IMR-90 (cell line): ENCODE results near the gene MAGI1. TPM values are rescaled to one million over a fixed set of nuclear protein-coding genes. Genes with fewer than 3 reads are reported as not detected.

ENCODE experiments used
- ATAC-seq: fragments of 200-7000 bp; cut with Tn5 transposase; 2 replicates; pipeline ENCODE4 v1.9.1; 2020; ENCODE audit warnings: low read depth, mild to moderate bottlenecking, moderate library complexity
- BruUV-seq: library from RNA; stranded (reverse); fragments of 400-500 nt; replicated peaks from 2 replicates; lab custom pipeline; 2021; lab: Mats Ljungman, UMichigan
- CTCF ChIA-PET: fragments of 300-600 bp; formaldehyde crosslinking; extraction: SDS; loops from one replicate; lab custom pipeline; 2021; ENCODE audit warnings: antibody characterized with exemption; lab: Yijun Ruan, JAX
- POLR2A ChIA-PET: fragments of 300-600 bp; sonication (Branson Sonifier 250); formaldehyde crosslinking; loops from one replicate; lab custom pipeline; 2022; ENCODE audit warnings: antibody characterized with exemption; ENCODE audit not compliant: unreplicated experiment; lab: Charles Lee
- DNase-seq: peaks from one replicate; pipeline ENCODE4 v3.0.0; 2013
- H2AFZ ChIP-seq: replicated peaks from 2 replicates; pipeline ENCODE3; 2013; ENCODE audit warnings: low read length, mild to moderate bottlenecking; ENCODE audit not compliant: poor library complexity
- H2AK5ac ChIP-seq: 2 replicates; pipeline ENCODE4 v1.6.1; 2013; ENCODE audit warnings: low read depth, low read length, inconsistent platforms
- H2AK9ac ChIP-seq: replicated peaks from 2 replicates; pipeline ENCODE3; 2013; ENCODE audit warnings: mild to moderate bottlenecking, low read depth, low read length, moderate library complexity; ENCODE audit not compliant: poor library complexity
- H2BK120ac ChIP-seq: 2 replicates; pipeline ENCODE4 v1.6.1; 2013; ENCODE audit warnings: low read depth, low read length, inconsistent platforms
- H2BK15ac ChIP-seq: 3 replicates; pipeline ENCODE4 v1.6.1; 2013; ENCODE audit warnings: low read depth, low read length, inconsistent platforms
- H2BK20ac ChIP-seq: 2 replicates; pipeline ENCODE4 v1.6.1; 2013; ENCODE audit warnings: low read depth, mild to moderate bottlenecking, inconsistent platforms, low read length, moderate library complexity
- H2BK5ac ChIP-seq: 2 replicates; pipeline ENCODE4 v1.6.1; 2013; ENCODE audit warnings: mild to moderate bottlenecking, low read depth, low read length, inconsistent platforms; ENCODE audit not compliant: poor library complexity, severe bottlenecking
- H3K14ac ChIP-seq: replicated peaks from 2 replicates; pipeline ENCODE4 v1.6.1; 2013; ENCODE audit warnings: low read depth, low read length, inconsistent platforms
- H3K18ac ChIP-seq: 2 replicates; pipeline ENCODE4 v1.6.1; 2013; ENCODE audit warnings: low read depth, low read length, control low read depth
- H3K23ac ChIP-seq: 2 replicates; pipeline ENCODE4 v1.6.1; 2013; ENCODE audit warnings: low read depth, low read length, inconsistent platforms
- H3K27ac ChIP-seq: 2 replicates; pipeline ENCODE4 v1.5.1; 2013; ENCODE audit warnings: mild to moderate bottlenecking, control low read depth, low read length; ENCODE audit not compliant: insufficient read depth
- H3K27me3 ChIP-seq: 2 replicates; pipeline ENCODE4 v1.6.1; 2013; ENCODE audit warnings: low read length; ENCODE audit not compliant: control insufficient read depth, insufficient read depth
- H3K36me3 ChIP-seq: 2 replicates; pipeline ENCODE4 v1.6.1; 2013; ENCODE audit warnings: low read length, mixed read lengths; ENCODE audit not compliant: control insufficient read depth, insufficient read depth
- H3K4ac ChIP-seq: 2 replicates; pipeline ENCODE4 v1.6.1; 2013; ENCODE audit warnings: low read depth, low read length, inconsistent platforms
- H3K4me1 ChIP-seq: 2 replicates; pipeline ENCODE4 v1.6.1; 2013; ENCODE audit warnings: low read length, mixed read lengths; ENCODE audit not compliant: control insufficient read depth, insufficient read depth
- H3K4me2 ChIP-seq: 2 replicates; pipeline ENCODE4 v1.6.1; 2013; ENCODE audit warnings: low read depth, mild to moderate bottlenecking, control low read depth, low read length, moderate library complexity
- H3K4me3 ChIP-seq: 2 replicates; pipeline ENCODE4 v1.5.1; 2013; ENCODE audit warnings: low read depth, mild to moderate bottlenecking, control low read depth, low read length, moderate library complexity; ENCODE audit not compliant: insufficient read depth
- H3K56ac ChIP-seq: 2 replicates; pipeline ENCODE4 v1.6.1; 2013; ENCODE audit warnings: low read length, inconsistent platforms; ENCODE audit not compliant: insufficient read depth; ENCODE audit errors: extremely low read depth
- H3K79me1 ChIP-seq, 2 experiments: 2 replicates each; pipeline ENCODE4 v1.6.1; 2013; ENCODE audit warnings: low read length in 2 of 2, inconsistent platforms in 1 of 2, low read depth in 1 of 2
- H3K9ac ChIP-seq: 2 replicates; pipeline ENCODE4 v1.6.1; 2013; ENCODE audit warnings: low read depth, low read length, control low read depth
- H3K9me1 ChIP-seq: 2 replicates; pipeline ENCODE4 v1.6.1; 2013; ENCODE audit warnings: low read length, inconsistent platforms; ENCODE audit not compliant: insufficient read depth
- H3K9me3 ChIP-seq: 2 replicates; pipeline ENCODE4 v1.6.1; 2013; ENCODE audit warnings: low read length; ENCODE audit not compliant: control insufficient read depth, insufficient read depth
- H4K20me1 ChIP-seq: 2 replicates; pipeline ENCODE4 v1.6.1; 2013; ENCODE audit warnings: low read length, inconsistent platforms; ENCODE audit not compliant: insufficient read depth
- H4K5ac ChIP-seq: 2 replicates; pipeline ENCODE4 v1.6.1; 2013; ENCODE audit warnings: mild to moderate bottlenecking, low read depth, low read length, control low read depth
- H4K8ac ChIP-seq, 2 experiments: 2 replicates each; pipeline ENCODE4 v1.6.1; 2013; ENCODE audit warnings: low read depth in 2 of 2, low read length in 2 of 2, control low read depth in 1 of 2, inconsistent platforms in 1 of 2
- H4K91ac ChIP-seq: 2 replicates; pipeline ENCODE4 v1.6.1; 2013; ENCODE audit warnings: low read depth, low read length, inconsistent platforms; ENCODE audit not compliant: insufficient read depth
- FOS ChIP-seq: fragments of 150-350 bp; IDR thresholded peaks from 2 replicates; pipeline ENCODE4 v1.6.1; 2016; ENCODE audit warnings: low read depth, low read length
- MXI1 ChIP-seq: IDR thresholded peaks from 2 replicates; pipeline ENCODE4 v1.6.1; 2012; ENCODE audit warnings: low read depth, mild to moderate bottlenecking, low read length, moderate library complexity, borderline replicate concordance
- NFE2L2 ChIP-seq: fragments of 150-350 bp; IDR thresholded peaks from 2 replicates; pipeline ENCODE4 v1.6.1; 2016; ENCODE audit warnings: low read depth, mild to moderate bottlenecking, low read length
- WGBS, 2 experiments: methylation state at CpG; one replicate each; pipeline versions ENCODE4 v1.1.5 to v1.1.7; 2013; ENCODE audit warnings: missing lambda C conversion rate in 2 of 2; ENCODE audit not compliant: insufficient read length in 1 of 2; ENCODE audit errors: extremely low coverage in 2 of 2; 5-methylcytosine and 5-hydroxymethylcytosine counted together
- dilution Hi-C: fragments of 300-500 bp; cut with HindIII; formaldehyde crosslinking; loops from one replicate; pipeline ENCODE4 v1.14.3; 2018; ENCODE audit warnings: low sequenced_read_pairs; ENCODE audit not compliant: unreplicated experiment
- in situ Hi-C: fragments of 300-500 bp; cut with MboI; formaldehyde crosslinking; loops from 3 replicates; pipeline ENCODE4 v1.14.3; 2019; ENCODE audit warnings: low sequenced_read_pairs, inconsistent platforms, mixed read lengths
- intact Hi-C: fragments of 100-400 bp; cut with micrococcal nuclease; formaldehyde crosslinking; loops from 2 replicates; pipeline ENCODE4 v1.10.0; 2022
- polyA plus RNA-seq, 3 experiments: library from polyadenylated mRNA; depleted of rRNA; stranded (reverse); fragments of >200 nt; gene quantifications; 2 replicates each; pipeline ENCODE4 v1.2.3, GENCODE V29; 2012; ENCODE audit warnings: low replicate concordance in 1 of 3
- total RNA-seq: library from RNA; depleted of rRNA; stranded (reverse); fragments of >200 nt; gene quantifications from 2 replicates; pipeline ENCODE4 v1.2.3, GENCODE V29; 2012

Gene MAGI1
- total and polyA plus RNA-seq, 2 of the 4 experiments (the other 2 are of a cell fraction) = 14.5 to 24.2 TPM

DNA sequence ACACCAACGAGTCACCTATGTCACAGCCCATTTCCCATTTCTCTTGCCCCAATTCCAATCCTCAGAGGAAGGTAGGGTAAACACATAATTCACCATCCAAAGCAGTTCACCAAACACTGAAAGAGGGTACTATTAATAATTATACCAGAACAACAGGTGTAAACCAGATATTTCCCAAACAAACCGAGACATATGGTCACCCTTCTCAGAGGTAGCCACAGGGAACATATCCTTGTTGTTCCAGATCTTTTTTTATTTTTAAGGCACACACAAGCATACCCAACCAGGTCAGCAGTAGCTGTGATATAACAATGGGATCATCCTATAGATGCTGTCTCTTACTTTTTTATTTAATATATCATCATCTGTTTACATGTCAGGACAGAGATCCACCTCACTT lies 24.7 kb downstream of the MAGI1 start:
- Histone ChIP-seq H4K91ac (no peak overlapping the region), H2AK9ac (no peak overlapping the region), H3K14ac (no peak overlapping the region), H4K8ac (no peak overlapping the region), H2BK15ac (no peak overlapping the region), H3K27ac (no peak overlapping the region), H2AFZ (no peak overlapping the region), H2AK5ac (no peak overlapping the region), H3K4me2 (no peak overlapping the region), H3K9me3 (no peaks in the 10 kb centered on the region), H3K18ac (no peak overlapping the region), H2BK120ac (no peak overlapping the region), H3K56ac (no peak overlapping the region), H3K23ac (no peak overlapping the region), H3K36me3 (no peaks in the 10 kb centered on the region), H3K9ac (no peak overlapping the region), H4K20me1 (peaks cover 37% of the 10 kb centered on the region; the same call in 1 of the 2 replicates), H3K4me1 (peaks cover 10% of the 10 kb centered on the region), H3K4ac (no peak overlapping the region), H2BK5ac (no peak overlapping the region), H3K9me1 (peaks cover 17% of the 10 kb centered on the region), H3K4me3 (no peak overlapping the region), H3K27me3 (no peaks in the 10 kb centered on the region), H3K79me1 (peaks cover 39 to 60% of the 10 kb centered on the region in 2 experiments), H4K5ac (no peak overlapping the region), H2BK20ac (no peak overlapping the region)
- no TSS peak for BruUV-seq
- intact Hi-C loops = no loop called here
- WGBS, 2 experiments = no CpG with 5 or more reads among the region's 2 CpGs
- no peak for DNase-seq
- in situ Hi-C loops = no loop called here
- ChIA-PET CTCF (no interaction called here), POLR2A (no interaction called here)
- dilution Hi-C loops = no loop called here
- no peak for TF ChIP-seq NFE2L2
- no peak for TF ChIP-seq FOS
- TF ChIP-seq MXI1 = no peak
- ATAC-seq = no peak
